AG04450 (cell line): ENCODE results near the gene PDE6D. TPM values are rescaled to one million over a fixed set of nuclear protein-coding genes. Genes with fewer than 3 reads are reported as not detected.

Source experiments
- polyA plus RNA-seq: library from polyadenylated mRNA; depleted of rRNA; stranded (reverse); fragments of >200 nt; gene quantifications from 2 replicates; pipeline ENCODE4 v1.2.3, GENCODE V29; 2011; rRNA removed
- small RNA-seq: library from RNA; depleted of rRNA; stranded (forward); fragments of <200 nt; gene quantifications from one replicate; pipeline ENCODE3, GENCODE V24; 2012; ENCODE audit warnings: low read depth; ENCODE audit not compliant: insufficient read length

Gene PDE6D
- polyA plus RNA-seq, 1 experiment: 35.7 TPM

Small RNA genes within 50 kb of the gene (small RNA-seq; reads per million reads assigned to genes)
- gene AC073476.4 (not detected), gene RF00015 (not detected)

Other genes starting within 250 kb of the PDE6D start
- gene TEX44, start 188.4 kb downstream of the PDE6D start, polyA plus RNA-seq: not detected in 2 replicates
- 505 and 681 TPM in 2 replicates for gene PTMA, start 72.8 kb downstream of the PDE6D start, polyA plus RNA-seq
- 47.2 and 49.2 TPM in 2 replicates for gene COPS7B, start 5.2 kb upstream of the PDE6D start, polyA plus RNA-seq
- not detected in 2 replicates for gene NPPC, start 145.1 kb upstream of the PDE6D start, polyA plus RNA-seq
- gene DIS3L2, start 180.4 kb upstream of the PDE6D start, polyA plus RNA-seq: 8.2 and 9.9 TPM in 2 replicates